Hepatocyte (in vitro differentiated cells): ENCODE measurements around the gene NPFFR2. TPM values are rescaled to one million over a fixed set of nuclear protein-coding genes. Genes with fewer than 3 reads are reported as not detected.
A peak's percentile ranks its signal among the peaks of the same experiment; 100 is the strongest.

Source experiments
- DNase-seq: peaks from one replicate; pipeline ENCODE4 v3.0.0-alpha.2; 2016; ENCODE audit warnings: low spot score
- H2AFZ ChIP-seq: fragments of 200-600 bp; sonication (generic); 2 replicates; pipeline ENCODE4 v1.6.0; 2016; ENCODE audit warnings: antibody characterized with exemption, mild to moderate bottlenecking
- H3K27ac ChIP-seq: fragments of 200-600 bp; sonication (generic); 2 replicates; pipeline ENCODE4 v1.5.1; 2016; ENCODE audit warnings: mild to moderate bottlenecking
- H3K27me3 ChIP-seq: fragments of 200-600 bp; sonication (generic); 2 replicates; pipeline ENCODE4 v1.6.1; 2016
- H3K36me3 ChIP-seq: fragments of 200-600 bp; sonication (generic); replicated peaks from 2 replicates; pipeline ENCODE4 v1.5.1; 2016; ENCODE audit warnings: low read depth; ENCODE audit not compliant: insufficient read depth
- H3K4me1 ChIP-seq: fragments of 200-600 bp; sonication (generic); 2 replicates; pipeline ENCODE4 v1.5.1; 2016; ENCODE audit warnings: mild to moderate bottlenecking, moderate library complexity; ENCODE audit not compliant: insufficient read depth
- H3K4me2 ChIP-seq: fragments of 200-600 bp; sonication (generic); 2 replicates; pipeline ENCODE4 v1.6.0; 2016
- H3K4me3 ChIP-seq: fragments of 200-600 bp; sonication (generic); 2 replicates; pipeline ENCODE4 v1.5.1; 2016; ENCODE audit warnings: mild to moderate bottlenecking
- H3K79me2 ChIP-seq: fragments of 200-600 bp; sonication (generic); 2 replicates; pipeline ENCODE4 v1.6.0; 2017; ENCODE audit warnings: mild to moderate bottlenecking
- H3K9me2 ChIP-seq: fragments of 200-600 bp; sonication (generic); replicated peaks from 2 replicates; pipeline ENCODE4 v1.6.0; 2017; ENCODE audit warnings: mild to moderate bottlenecking; ENCODE audit not compliant: insufficient read depth
- H3K9me3 ChIP-seq: fragments of 200-600 bp; sonication (generic); 2 replicates; pipeline ENCODE4 v1.5.1; 2016; ENCODE audit warnings: low read depth, mild to moderate bottlenecking
- H4K20me1 ChIP-seq: fragments of 200-600 bp; sonication (generic); 2 replicates; pipeline ENCODE4 v1.6.0; 2016; ENCODE audit warnings: mild to moderate bottlenecking; ENCODE audit not compliant: insufficient read depth, poor library complexity, severe bottlenecking
- EZH2 ChIP-seq: fragments of 200-600 bp; sonication (generic); IDR thresholded peaks from 2 replicates; pipeline ENCODE4 v1.6.1; 2016; ENCODE audit warnings: antibody characterized with exemption, mild to moderate bottlenecking, borderline replicate concordance
- EZH2phosphoT487 ChIP-seq: fragments of 200-600 bp; sonication (generic); IDR thresholded peaks from one replicate; pipeline ENCODE4 v1.6.1; 2018; ENCODE audit warnings: antibody characterized with exemption, mild to moderate bottlenecking, low read depth, moderate library complexity; ENCODE audit not compliant: unreplicated experiment, severe bottlenecking
- WGBS: methylation state at CpG from one replicate; pipeline ENCODE4 v1.1.6; 2016; ENCODE audit warnings: low lambda C conversion rate; ENCODE audit errors: missing lambda C conversion rate; 5-methylcytosine and 5-hydroxymethylcytosine counted together
- polyA plus RNA-seq: library from polyadenylated mRNA; unstranded; fragments of >200 nt; fragmentation: Nextera tagmentation; extraction: Ambion mirVana; gene quantifications from 2 replicates; pipeline ENCODE4 v1.2.1, GENCODE V29; 2016
- total RNA-seq: library from RNA; depleted of rRNA; stranded (reverse); fragments of >200 nt; gene quantifications from 2 replicates; pipeline ENCODE4 v1.2.3, GENCODE V29; 2014
- TF ChIP-seq, protein P1 (sequence below): fragments of 200-600 bp; sonication (generic); IDR thresholded peaks from 2 replicates; pipeline ENCODE4 v1.5.1; 2016; ENCODE audit warnings: antibody characterized with exemption, mild to moderate bottlenecking; ENCODE audit not compliant: poor library complexity

NPFFR2 gene
- total and polyA plus RNA-seq, 2 experiments from 2014 or later = 2.0 to 2.9 TPM

DNA sequence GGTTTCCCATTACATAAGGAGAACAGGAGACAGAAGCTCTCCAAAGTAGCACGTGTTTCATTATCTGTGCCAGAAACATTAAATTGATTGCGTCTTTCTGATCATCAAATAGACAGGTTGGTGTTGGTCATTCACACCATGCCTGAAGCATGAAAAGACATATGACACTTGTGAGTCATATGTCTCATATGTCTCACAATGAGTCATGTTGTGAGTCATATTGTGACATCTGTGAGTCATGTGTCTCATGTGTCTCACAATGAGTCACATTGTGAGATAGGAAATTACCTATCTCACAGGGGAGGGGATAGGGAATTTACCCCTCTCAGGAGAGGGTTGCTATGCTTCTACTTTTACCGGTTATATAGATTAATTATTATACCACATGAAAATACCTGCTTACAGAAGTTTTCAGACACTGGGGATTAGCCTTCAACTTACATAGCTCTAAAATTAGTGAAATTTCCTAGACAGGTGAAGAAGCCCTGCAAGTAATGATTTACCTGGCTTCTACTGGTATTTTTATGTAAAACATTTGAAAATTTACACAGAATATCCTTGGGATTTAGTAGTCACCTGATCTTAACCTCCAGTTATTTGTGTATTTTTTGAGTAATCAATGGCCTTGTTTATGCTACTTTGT, 80.8 kb downstream of the NPFFR2 start:
- DNase-seq = peak; percentile 66
- Histone ChIP-seq H3K27me3 (no peaks in the 10 kb centered on the region), H3K79me2 (no peaks in the 10 kb centered on the region), H3K4me2 (no peak overlapping the region), H3K36me3 (no peaks in the 10 kb centered on the region), H3K27ac (peak overlapping the region; percentile 74), H3K9me2 (no peaks in the 10 kb centered on the region), H2AFZ (no peak overlapping the region), H3K4me3 (no peak overlapping the region), H4K20me1 (no peaks in the 10 kb centered on the region), H3K4me1 (no peaks in the 10 kb centered on the region), H3K9me3 (no peaks in the 10 kb centered on the region)
- TF ChIP-seq, protein P1, sequence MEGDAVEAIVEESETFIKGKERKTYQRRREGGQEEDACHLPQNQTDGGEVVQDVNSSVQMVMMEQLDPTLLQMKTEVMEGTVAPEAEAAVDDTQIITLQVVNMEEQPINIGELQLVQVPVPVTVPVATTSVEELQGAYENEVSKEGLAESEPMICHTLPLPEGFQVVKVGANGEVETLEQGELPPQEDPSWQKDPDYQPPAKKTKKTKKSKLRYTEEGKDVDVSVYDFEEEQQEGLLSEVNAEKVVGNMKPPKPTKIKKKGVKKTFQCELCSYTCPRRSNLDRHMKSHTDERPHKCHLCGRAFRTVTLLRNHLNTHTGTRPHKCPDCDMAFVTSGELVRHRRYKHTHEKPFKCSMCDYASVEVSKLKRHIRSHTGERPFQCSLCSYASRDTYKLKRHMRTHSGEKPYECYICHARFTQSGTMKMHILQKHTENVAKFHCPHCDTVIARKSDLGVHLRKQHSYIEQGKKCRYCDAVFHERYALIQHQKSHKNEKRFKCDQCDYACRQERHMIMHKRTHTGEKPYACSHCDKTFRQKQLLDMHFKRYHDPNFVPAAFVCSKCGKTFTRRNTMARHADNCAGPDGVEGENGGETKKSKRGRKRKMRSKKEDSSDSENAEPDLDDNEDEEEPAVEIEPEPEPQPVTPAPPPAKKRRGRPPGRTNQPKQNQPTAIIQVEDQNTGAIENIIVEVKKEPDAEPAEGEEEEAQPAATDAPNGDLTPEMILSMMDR = no peak
- TF ChIP-seq EZH2 (no peak), EZH2phosphoT487 (no peak)
- WGBS = 77% methylated on average over 3 of the region's 3 CpGs

DNA sequence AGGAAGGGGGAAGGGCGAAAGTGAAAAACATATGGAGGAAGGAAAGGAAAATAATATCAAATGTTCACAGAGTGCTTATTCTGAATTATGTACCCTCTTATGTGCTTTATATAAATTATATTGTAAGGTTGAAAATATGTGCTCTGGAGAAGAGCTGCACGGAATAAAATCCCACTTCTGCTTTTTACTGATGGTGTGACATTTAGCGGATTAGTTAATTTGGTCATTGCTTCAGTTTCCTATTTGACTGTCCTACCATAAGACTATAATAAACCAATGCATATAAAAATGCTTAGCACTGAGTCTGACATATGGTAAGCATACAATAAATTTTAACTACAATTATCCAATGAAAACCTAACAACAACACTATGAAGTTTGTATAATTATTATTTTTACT, 86.2 kb downstream of the NPFFR2 start:
- no peaks in the 10 kb centered on the region for H3K9me3 ChIP-seq
- 98% methylated on average over 3 of the region's 3 CpGs for WGBS

DNA sequence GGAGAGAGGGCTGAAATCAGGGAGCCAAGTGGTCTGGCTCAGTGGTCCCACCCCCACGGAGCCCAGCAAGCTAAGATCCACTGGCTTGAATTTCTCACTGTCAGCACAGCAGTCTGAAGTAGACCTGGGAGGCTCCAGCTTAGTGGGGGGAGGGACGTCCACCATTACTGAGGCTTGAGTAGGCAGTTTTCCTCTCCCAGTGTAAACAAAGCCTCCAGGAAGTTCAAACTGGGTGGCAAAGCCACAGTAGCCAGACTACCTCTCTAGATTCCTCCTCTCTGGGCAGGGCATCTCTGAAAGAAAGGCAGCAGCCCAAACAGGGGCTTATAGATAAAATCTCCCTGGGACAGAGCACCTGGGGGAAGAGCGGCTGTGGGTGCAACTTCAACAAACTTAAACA, 88.1 kb downstream of the NPFFR2 start:
- peak overlapping the region; percentile 52 for H2AFZ ChIP-seq

More for the DNA sequence above, 86.2 kb downstream of the NPFFR2 start:
- no peak for DNase-seq
- no peaks in the 10 kb centered on the region for H3K27me3 ChIP-seq
- H3K79me2 ChIP-seq = no peaks in the 10 kb centered on the region
- no peaks in the 10 kb centered on the region for H3K4me1 ChIP-seq
- H3K4me2 ChIP-seq = no peak overlapping the region
- no peak for TF ChIP-seq EZH2
- TF ChIP-seq, protein P1 = no peak
- no peak for TF ChIP-seq EZH2phosphoT487
- H4K20me1 ChIP-seq = no peaks in the 10 kb centered on the region
- H3K27ac ChIP-seq = no peak overlapping the region
- H3K36me3 ChIP-seq = no peaks in the 10 kb centered on the region
- H2AFZ ChIP-seq = no peak overlapping the region
- no peaks in the 10 kb centered on the region for H3K9me2 ChIP-seq
- H3K4me3 ChIP-seq = no peak overlapping the region

More for the DNA sequence above, 88.1 kb downstream of the NPFFR2 start:
- WGBS = 35% methylated on average over 3 of the region's 3 CpGs
- Histone ChIP-seq H3K27ac (no peak overlapping the region), H3K4me1 (no peaks in the 10 kb centered on the region), H3K9me2 (no peaks in the 10 kb centered on the region), H3K79me2 (no peaks in the 10 kb centered on the region), H3K4me2 (no peak overlapping the region), H4K20me1 (no peaks in the 10 kb centered on the region), H3K4me3 (no peak overlapping the region), H3K36me3 (no peaks in the 10 kb centered on the region), H3K9me3 (no peaks in the 10 kb centered on the region), H3K27me3 (no peaks in the 10 kb centered on the region)
- TF ChIP-seq, protein P1 = no peak
- TF ChIP-seq EZH2 (no peak), EZH2phosphoT487 (no peak)
- DNase-seq = peak; percentile 39
